MM.1S (cell line): ENCODE data around the gene GATA5.

Experiments used
- DNase-seq: peaks from one replicate; pipeline ENCODE4 v3.0.0-alpha.2; 2015
- H2AFZ ChIP-seq: fragments of 300-600 bp; sonication (generic); 2 replicates; pipeline ENCODE4 v1.6.0; 2016; ENCODE audit warnings: antibody characterized with exemption, low read length
- H3F3A ChIP-seq: fragments of 300-600 bp; sonication (generic); 2 replicates; pipeline ENCODE4 v1.6.1; 2016; ENCODE audit warnings: mild to moderate bottlenecking, antibody characterized with exemption, low read length, moderate library complexity, mixed read lengths; ENCODE audit not compliant: insufficient read depth
- H3K27ac ChIP-seq: fragments of 300-600 bp; sonication (generic); 2 replicates; pipeline ENCODE4 v1.5.1; 2016; ENCODE audit warnings: mild to moderate bottlenecking, low read length
- H3K27me3 ChIP-seq: fragments of 300-600 bp; sonication (generic); replicated peaks from 2 replicates; pipeline ENCODE4 v1.6.0; 2016; ENCODE audit warnings: low read length; ENCODE audit not compliant: insufficient read depth
- H3K36me3 ChIP-seq: fragments of 300-600 bp; sonication (generic); replicated peaks from 2 replicates; pipeline ENCODE4 v1.6.1; 2016; ENCODE audit warnings: mild to moderate bottlenecking, low read length, mixed read lengths; ENCODE audit not compliant: insufficient read depth
- H3K4me1 ChIP-seq: fragments of 300-600 bp; sonication (generic); 2 replicates; pipeline ENCODE4 v1.6.1; 2016; ENCODE audit warnings: low read length, mixed read lengths
- H3K4me2 ChIP-seq: fragments of 300-600 bp; sonication (generic); 2 replicates; pipeline ENCODE4 v1.6.0; 2016; ENCODE audit warnings: low read depth, low read length
- H3K4me3 ChIP-seq: fragments of 300-600 bp; sonication (generic); 2 replicates; pipeline ENCODE4 v1.5.1; 2016; ENCODE audit warnings: low read length, mixed read lengths
- H3K79me2 ChIP-seq: fragments of 300-600 bp; sonication (generic); 2 replicates; pipeline ENCODE4 v1.6.1; 2016; ENCODE audit warnings: mixed run types, low read length, mixed read lengths
- H3K9ac ChIP-seq: fragments of 300-600 bp; sonication (generic); 2 replicates; pipeline ENCODE4 v1.6.1; 2016; ENCODE audit warnings: low read length, mixed read lengths
- H3K9me2 ChIP-seq: fragments of 300-600 bp; sonication (generic); replicated peaks from 2 replicates; pipeline ENCODE4 v1.6.1; 2016; ENCODE audit warnings: mild to moderate bottlenecking, low read length, mixed read lengths; ENCODE audit not compliant: insufficient read depth
- H3K9me3 ChIP-seq: fragments of 300-600 bp; sonication (generic); replicated peaks from 2 replicates; pipeline ENCODE4 v1.6.1; 2016; ENCODE audit warnings: mild to moderate bottlenecking, low read length, mixed read lengths; ENCODE audit not compliant: insufficient read depth
- H4K20me1 ChIP-seq: fragments of 300-600 bp; sonication (generic); 2 replicates; pipeline ENCODE4 v1.6.1; 2016; ENCODE audit warnings: mild to moderate bottlenecking, low read length, moderate library complexity, mixed read lengths; ENCODE audit not compliant: insufficient read depth
- EZH2 ChIP-seq: fragments of 300-600 bp; sonication (generic); optimal IDR thresholded peaks from 2 replicates; pipeline ENCODE3; 2017; ENCODE audit warnings: low read depth, mild to moderate bottlenecking, antibody characterized with exemption, low read length, mixed read lengths
- EZH2phosphoT487 ChIP-seq: fragments of 300-600 bp; sonication (generic); IDR thresholded peaks from 2 replicates; pipeline ENCODE4 v1.6.1; 2018; ENCODE audit warnings: antibody characterized with exemption, low read length
- TF ChIP-seq, protein P1 (sequence below): fragments of 300-600 bp; sonication (generic); IDR thresholded peaks from 2 replicates; pipeline ENCODE4 v1.5.1; 2016; ENCODE audit warnings: antibody characterized with exemption, low read length, mixed read lengths

The GATA5 gene

DNA sequence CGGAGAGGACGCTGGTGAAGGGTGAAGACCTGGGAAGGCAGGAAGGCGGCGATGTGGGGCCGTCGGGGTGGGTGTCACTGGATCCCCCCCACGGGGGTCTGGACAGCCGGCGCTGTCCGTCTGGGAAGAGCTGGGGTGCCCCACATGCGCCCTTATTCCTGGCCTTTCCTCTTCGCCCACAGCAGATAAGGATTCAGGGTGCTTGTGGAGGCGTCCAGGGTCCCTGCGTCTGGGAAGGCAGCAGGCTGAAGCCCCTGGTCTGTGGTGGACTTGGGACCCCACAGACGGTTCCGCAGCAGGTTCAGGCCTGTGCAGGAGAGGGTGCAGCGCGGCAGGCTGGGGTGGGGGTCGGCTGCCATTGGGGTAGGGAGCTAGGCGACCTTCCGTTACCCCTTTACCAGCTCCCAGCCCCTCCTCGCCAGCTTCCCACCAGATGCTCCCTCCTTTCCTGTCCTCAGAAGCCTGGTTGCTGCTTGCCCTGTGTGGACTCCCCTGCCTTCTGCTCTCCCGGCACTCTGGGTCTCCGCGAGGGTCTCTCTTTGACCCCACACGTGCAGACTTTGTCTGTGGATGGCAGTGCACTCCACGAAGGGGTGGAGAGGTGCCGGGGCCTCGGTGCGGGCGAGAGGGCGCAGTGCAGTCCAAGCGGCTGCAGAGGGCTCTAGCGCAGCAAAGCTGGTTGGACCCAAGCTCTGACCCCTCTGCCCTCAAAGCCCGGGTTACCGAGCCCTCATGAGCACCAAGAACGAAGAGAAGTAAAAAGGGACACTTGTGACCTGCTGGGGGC, 2.1 kb upstream of the GATA5 start:
- H3K36me3 ChIP-seq: no peaks in the 10 kb centered on the region
- DNase-seq: no peak
- H3K4me3 ChIP-seq: no peak overlapping the region
- H3K79me2 ChIP-seq: no peaks in the 10 kb centered on the region
- H3K4me1 ChIP-seq: no peaks in the 10 kb centered on the region
- H3K9me2 ChIP-seq: no peaks in the 10 kb centered on the region
- H2AFZ ChIP-seq: no peak overlapping the region
- peaks cover 90% of the 10 kb centered on the region for H3K27me3 ChIP-seq
- H4K20me1 ChIP-seq: no peaks in the 10 kb centered on the region
- TF ChIP-seq, protein P1, sequence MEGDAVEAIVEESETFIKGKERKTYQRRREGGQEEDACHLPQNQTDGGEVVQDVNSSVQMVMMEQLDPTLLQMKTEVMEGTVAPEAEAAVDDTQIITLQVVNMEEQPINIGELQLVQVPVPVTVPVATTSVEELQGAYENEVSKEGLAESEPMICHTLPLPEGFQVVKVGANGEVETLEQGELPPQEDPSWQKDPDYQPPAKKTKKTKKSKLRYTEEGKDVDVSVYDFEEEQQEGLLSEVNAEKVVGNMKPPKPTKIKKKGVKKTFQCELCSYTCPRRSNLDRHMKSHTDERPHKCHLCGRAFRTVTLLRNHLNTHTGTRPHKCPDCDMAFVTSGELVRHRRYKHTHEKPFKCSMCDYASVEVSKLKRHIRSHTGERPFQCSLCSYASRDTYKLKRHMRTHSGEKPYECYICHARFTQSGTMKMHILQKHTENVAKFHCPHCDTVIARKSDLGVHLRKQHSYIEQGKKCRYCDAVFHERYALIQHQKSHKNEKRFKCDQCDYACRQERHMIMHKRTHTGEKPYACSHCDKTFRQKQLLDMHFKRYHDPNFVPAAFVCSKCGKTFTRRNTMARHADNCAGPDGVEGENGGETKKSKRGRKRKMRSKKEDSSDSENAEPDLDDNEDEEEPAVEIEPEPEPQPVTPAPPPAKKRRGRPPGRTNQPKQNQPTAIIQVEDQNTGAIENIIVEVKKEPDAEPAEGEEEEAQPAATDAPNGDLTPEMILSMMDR: no peak
- TF ChIP-seq EZH2 (no peak), EZH2phosphoT487 (no peak)
- no peaks in the 10 kb centered on the region for H3K9me3 ChIP-seq
- H3K9ac ChIP-seq: no peak overlapping the region
- H3K4me2 ChIP-seq: no peak overlapping the region
- no peak overlapping the region for H3K27ac ChIP-seq
- H3F3A ChIP-seq: no peaks in the 10 kb centered on the region

DNA sequence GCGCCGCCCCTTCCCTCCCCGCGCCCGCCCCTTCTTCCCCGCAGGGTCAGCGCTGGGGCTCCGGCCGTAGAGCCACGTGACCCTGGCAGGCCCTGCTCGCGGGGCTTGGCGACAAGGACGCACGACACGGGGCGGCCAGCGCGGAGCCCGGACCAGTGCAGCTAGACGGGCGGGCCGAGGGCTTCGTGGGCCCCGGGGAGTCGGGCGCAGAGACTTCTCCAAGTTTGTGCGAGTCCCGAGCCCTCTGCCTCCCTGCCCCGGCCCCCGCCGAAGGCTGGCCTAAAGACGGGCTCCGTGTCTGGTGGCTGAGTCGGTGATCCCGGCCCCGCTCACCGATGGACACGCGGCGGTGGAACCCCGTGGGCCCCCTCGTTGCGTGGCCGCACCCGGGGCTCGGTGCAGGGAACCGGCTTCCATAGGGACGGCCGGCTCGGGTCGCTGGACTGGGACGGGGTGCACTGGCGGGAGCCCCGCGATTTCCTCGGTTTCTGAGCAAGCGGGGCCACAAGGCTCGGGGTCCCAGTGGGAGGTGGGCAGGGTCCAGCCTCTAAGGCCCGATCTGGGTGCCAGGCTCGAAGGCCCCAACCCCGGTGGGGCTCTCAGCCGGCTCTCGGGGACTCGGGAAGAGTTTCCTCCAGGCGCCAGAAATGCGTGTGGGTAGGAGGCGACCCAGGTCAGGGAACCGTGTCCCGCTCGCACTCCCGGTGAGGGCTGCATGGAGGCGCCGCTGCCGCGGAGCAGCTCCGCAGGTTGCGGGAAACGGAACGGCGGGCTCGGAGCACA, 452 bp upstream of the GATA5 start:
- Histone ChIP-seq H3K4me2 (no peak overlapping the region), H4K20me1 (no peaks in the 10 kb centered on the region), H3K9me3 (no peaks in the 10 kb centered on the region), H3K4me3 (no peak overlapping the region), H3K79me2 (no peaks in the 10 kb centered on the region), H3K36me3 (no peaks in the 10 kb centered on the region), H3K9ac (no peak overlapping the region), H3F3A (no peaks in the 10 kb centered on the region), H3K9me2 (no peaks in the 10 kb centered on the region), H3K27ac (no peak overlapping the region), H3K27me3 (peaks cover 89% of the 10 kb centered on the region), H3K4me1 (no peaks in the 10 kb centered on the region), H2AFZ (no peak overlapping the region)
- no peak for DNase-seq
- TF ChIP-seq, protein P1: no peak
- TF ChIP-seq EZH2 (peak; percentile 68), EZH2phosphoT487 (no peak)

DNA sequence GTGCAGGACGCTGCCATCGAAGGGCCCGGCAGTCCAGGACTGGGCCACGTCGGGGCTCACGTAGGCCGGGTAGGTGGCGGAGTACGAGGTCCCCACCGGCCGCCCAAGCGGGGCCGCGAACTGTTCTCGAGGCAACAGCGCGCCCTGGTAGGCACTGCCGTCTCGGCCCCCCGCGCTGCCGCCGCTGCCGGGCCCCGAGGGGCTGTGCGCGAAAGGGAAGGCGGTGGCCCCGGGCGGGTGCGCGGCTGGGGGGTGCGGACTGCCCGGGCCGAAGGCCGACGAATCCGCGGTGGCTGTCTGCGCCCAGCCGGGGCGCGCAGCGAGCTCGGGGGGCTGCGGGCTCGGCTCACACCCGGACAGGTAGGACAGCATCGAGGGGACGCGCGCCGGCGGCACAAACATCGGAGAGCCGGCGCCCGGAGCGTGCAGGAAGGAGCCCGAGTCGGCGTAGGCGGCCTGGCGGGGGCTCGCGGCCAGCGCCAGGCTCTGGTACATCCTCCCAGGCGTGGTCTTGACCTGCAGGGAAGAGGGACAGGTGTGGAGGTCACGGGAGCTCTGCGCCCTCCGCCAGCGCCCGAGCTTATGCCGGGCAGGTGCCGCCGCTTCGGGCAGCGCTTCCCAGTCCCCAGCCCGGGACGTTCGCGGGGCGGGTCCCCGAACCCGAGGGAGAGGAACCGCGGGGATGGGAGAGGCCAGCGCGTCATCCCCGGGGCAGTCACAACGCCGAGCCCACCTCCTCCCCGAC, 596 bp downstream of the GATA5 start:
- Histone ChIP-seq H3K4me2 (no peak overlapping the region), H3K4me1 (no peaks in the 10 kb centered on the region), H4K20me1 (no peaks in the 10 kb centered on the region), H3K36me3 (no peaks in the 10 kb centered on the region), H3K9me2 (no peaks in the 10 kb centered on the region), H3K27ac (no peak overlapping the region), H3K4me3 (no peak overlapping the region), H2AFZ (no peak overlapping the region), H3F3A (no peaks in the 10 kb centered on the region), H3K9me3 (no peaks in the 10 kb centered on the region), H3K79me2 (no peaks in the 10 kb centered on the region), H3K27me3 (peaks cover 88% of the 10 kb centered on the region), H3K9ac (no peak overlapping the region)
- TF ChIP-seq EZH2phosphoT487 (no peak), EZH2 (peak; percentile 82)
- TF ChIP-seq, protein P1: no peak
- DNase-seq: no peak
